Stimulated activated naive CD8-positive, alpha-beta T cell treated with anti-CD3 and anti-CD28 coated beads, Interleukin-15, amount 100 ng/mL, for 72 hours (primary cell): Measurements from ENCODE around the gene ID4.
A peak's percentile ranks its signal among the peaks of the same experiment; 100 is the strongest.

ENCODE experiments used
- ATAC-seq: fragments of 150-1000 bp; cut with Tn5 transposase; 2 replicates; pipeline ENCODE4 v1.10.0; 2021; ENCODE audit warnings: mild to moderate bottlenecking, moderate library complexity
- DNase-seq, 2 donors: peaks; one replicate each; pipeline ENCODE4 v3.0.0; 2021 to 2022
- H3K27ac Mint-ChIP-seq, 2 donors: one replicate each; pipeline ENCODE4 v1.8.0; 2022; ENCODE audit warnings: mild to moderate bottlenecking in 2 of 2, mixed read lengths in 2 of 2, moderate library complexity in 2 of 2
- H3K27me3 Mint-ChIP-seq: one replicate; pipeline ENCODE4 v1.8.0; 2022; ENCODE audit warnings: mixed read lengths
- H3K4me1 Mint-ChIP-seq: one replicate; pipeline ENCODE4 v1.8.0; 2022; ENCODE audit warnings: mild to moderate bottlenecking, mixed read lengths
- H3K4me3 Mint-ChIP-seq, 2 donors: one replicate each; pipeline ENCODE4 v1.8.0; 2022; ENCODE audit warnings: mild to moderate bottlenecking in 2 of 2, mixed read lengths in 2 of 2, moderate library complexity in 1 of 2
- H3K9me3 Mint-ChIP-seq, 2 donors: one replicate each; pipeline ENCODE4 v1.8.0; 2022; ENCODE audit warnings: mixed read lengths in 2 of 2

Gene ID4

GRCh38 chr6:19818805-19819204 is 18.4 kb upstream of the ID4 start:
- Mint-ChIP-seq H3K4me1 (no peaks in the 10 kb centered on the region), H3K27ac (no peak overlapping the region)
- ATAC-seq = no peak

GRCh38 chr6:19824058-19824807 is 12.9 kb upstream of the ID4 start:
- H3K4me1 Mint-ChIP-seq = no peaks in the 10 kb centered on the region
- H3K4me3 Mint-ChIP-seq = no peak overlapping the region
- H3K9me3 Mint-ChIP-seq = peaks cover 0 to 4% of the 10 kb centered on the region in 2 donors
- ATAC-seq (no peak), DNase-seq (no peak)
- no peaks in the 10 kb centered on the region for H3K27me3 Mint-ChIP-seq
- H3K27ac Mint-ChIP-seq = no peak overlapping the region

More at GRCh38 chr6:19818805-19819204, 18.4 kb upstream of the ID4 start:
- H3K27me3 Mint-ChIP-seq = no peaks in the 10 kb centered on the region
- no peak for DNase-seq
- no peak overlapping the region for H3K4me3 Mint-ChIP-seq
- peaks cover 0 to 13% of the 10 kb centered on the region in 2 donors for H3K9me3 Mint-ChIP-seq

DNA sequence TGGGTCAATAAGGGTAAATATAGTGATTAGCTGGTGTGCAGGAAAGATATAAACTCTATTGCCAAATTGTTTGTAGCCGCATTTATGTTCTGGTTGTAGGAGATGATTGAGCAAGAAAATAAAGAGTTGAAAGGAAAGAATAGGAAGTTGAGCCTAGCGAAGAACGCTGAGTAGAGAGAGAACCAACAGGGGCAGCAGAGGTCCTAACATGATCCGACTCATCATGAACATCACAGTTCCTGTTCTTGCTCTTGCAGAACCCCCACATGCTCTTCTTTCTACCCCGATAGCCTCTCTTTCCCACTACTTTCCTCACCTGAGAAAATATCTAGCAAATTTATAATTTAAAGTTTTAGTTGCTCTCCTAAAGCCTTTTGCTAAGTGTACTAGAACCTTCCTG is 9.9 kb upstream of the ID4 start:
- no peaks in the 10 kb centered on the region for H3K4me1 Mint-ChIP-seq
- no peak overlapping the region for H3K27ac Mint-ChIP-seq
- H3K27me3 Mint-ChIP-seq = no peaks in the 10 kb centered on the region
- H3K9me3 Mint-ChIP-seq = peaks cover 0 to 4% of the 10 kb centered on the region in 2 donors
- ATAC-seq = no peak
- no peak for DNase-seq
- no peak overlapping the region for H3K4me3 Mint-ChIP-seq

- DNase-seq = no peak
- no peak for ATAC-seq
- Mint-ChIP-seq H3K4me3 (no peak overlapping the region), H3K27ac (no peak overlapping the region), H3K9me3 (peaks cover 0 to 4% of the 10 kb centered on the region in 2 donors), H3K27me3 (no peaks in the 10 kb centered on the region), H3K4me1 (no peaks in the 10 kb centered on the region)
Measured at GRCh38 chr6:19827903-19828302, 9.3 kb upstream of the ID4 start.

DNA sequence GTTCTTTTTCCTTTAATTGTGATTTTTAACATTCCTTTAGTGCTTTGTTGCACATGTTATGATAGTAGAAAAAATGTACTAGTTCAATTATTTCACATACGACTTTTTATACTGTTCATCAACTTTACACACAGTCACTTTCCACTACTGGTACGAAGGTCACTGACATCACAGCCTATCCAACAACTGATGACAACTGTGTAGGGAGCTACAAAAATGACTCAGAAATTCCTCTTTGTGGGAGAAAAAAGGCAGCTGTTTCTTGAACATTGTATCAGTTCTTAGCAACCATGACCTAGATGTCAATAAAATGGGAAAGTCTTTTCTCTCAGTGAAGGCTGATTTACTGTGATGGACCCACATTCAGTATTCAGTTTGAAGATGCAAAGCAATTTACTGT is 7.0 kb upstream of the ID4 start:
- ATAC-seq (no peak), DNase-seq (no peak)
- H3K4me3 Mint-ChIP-seq = no peak overlapping the region

DNA sequence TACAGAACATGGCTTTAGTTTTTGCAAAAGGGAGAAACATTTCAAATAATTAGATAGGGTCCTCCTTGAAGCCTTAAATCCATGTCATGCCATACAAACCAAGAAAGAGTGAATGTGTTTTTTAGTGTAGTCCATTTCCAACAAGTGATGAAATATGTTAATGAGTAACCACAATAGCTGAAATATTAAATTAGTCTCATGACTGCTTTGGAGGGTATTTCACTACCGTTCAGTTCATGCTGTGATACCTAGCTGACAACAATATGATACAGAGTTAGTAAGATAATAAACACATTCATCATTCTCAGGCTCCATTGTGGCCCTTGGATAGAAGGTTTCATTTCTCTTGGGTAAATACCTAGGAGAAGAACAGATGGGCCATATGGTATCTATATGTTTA is 5.8 kb upstream of the ID4 start:
- peaks cover under 1% of the 10 kb centered on the region for H3K4me1 Mint-ChIP-seq
- H3K4me3 Mint-ChIP-seq = no peak overlapping the region
- H3K27me3 Mint-ChIP-seq = peaks cover 19% of the 10 kb centered on the region
- no peak for DNase-seq
- H3K9me3 Mint-ChIP-seq = peaks cover 0 to 4% of the 10 kb centered on the region in 2 donors
- H3K27ac Mint-ChIP-seq = no peak overlapping the region
- ATAC-seq = no peak

More for the DNA sequence above, 7.0 kb upstream of the ID4 start:
- no peaks in the 10 kb centered on the region for H3K4me1 Mint-ChIP-seq
- peaks cover 0 to 4% of the 10 kb centered on the region in 2 donors for H3K9me3 Mint-ChIP-seq
- peaks cover 7% of the 10 kb centered on the region for H3K27me3 Mint-ChIP-seq
- no peak overlapping the region for H3K27ac Mint-ChIP-seq

DNA sequence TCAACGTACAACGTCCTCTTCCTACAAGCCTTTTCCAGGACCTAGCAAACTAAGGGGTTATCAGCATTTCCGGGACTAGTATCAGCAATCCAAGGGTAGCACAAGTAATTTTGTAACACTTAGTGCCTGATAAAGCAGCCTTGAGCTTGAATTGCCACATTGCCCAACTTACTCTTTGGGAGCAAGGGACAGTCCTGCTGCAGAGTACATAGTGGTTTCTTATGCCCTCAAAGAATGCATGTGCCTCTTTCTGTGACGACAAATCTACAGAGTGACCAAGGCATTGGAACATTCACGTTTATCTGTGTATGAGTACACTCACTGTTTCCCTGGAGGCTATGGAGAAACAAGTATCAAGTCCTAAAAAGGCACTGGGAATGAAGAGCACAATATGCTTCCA is 3.2 kb upstream of the ID4 start:
- Mint-ChIP-seq H3K4me1 (peaks cover 11% of the 10 kb centered on the region), H3K4me3 (no peak overlapping the region), H3K27ac (no peak overlapping the region), H3K27me3 (peaks cover 39% of the 10 kb centered on the region), H3K9me3 (no peaks in the 10 kb centered on the region)
- ATAC-seq (no peak), DNase-seq (no peak)

DNA sequence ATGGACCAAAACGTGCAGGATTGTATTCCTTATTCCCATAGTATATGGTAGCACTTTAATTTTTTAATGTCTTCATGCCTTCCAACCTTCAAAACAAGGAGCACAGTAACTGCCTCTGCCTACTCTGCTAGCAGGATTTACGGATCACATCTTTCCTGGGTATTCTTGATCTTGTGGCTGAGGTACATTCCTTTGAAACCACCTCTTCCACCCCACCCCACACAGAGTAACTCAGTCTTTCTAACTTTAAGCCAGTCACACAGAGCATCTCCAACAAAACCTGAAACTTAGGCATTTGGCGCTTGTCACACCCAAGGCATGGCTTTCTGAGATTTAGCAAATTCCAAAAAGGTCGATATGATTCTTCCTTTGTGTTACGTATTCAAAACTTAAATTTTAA is 2.3 kb upstream of the ID4 start:
- peaks cover 14% of the 10 kb centered on the region for H3K4me1 Mint-ChIP-seq
- H3K9me3 Mint-ChIP-seq = no peaks in the 10 kb centered on the region
- no peak for ATAC-seq
- H3K4me3 Mint-ChIP-seq = no peak overlapping the region
- H3K27me3 Mint-ChIP-seq = peaks cover 48% of the 10 kb centered on the region
- no peak overlapping the region for H3K27ac Mint-ChIP-seq
- no peak for DNase-seq

DNA sequence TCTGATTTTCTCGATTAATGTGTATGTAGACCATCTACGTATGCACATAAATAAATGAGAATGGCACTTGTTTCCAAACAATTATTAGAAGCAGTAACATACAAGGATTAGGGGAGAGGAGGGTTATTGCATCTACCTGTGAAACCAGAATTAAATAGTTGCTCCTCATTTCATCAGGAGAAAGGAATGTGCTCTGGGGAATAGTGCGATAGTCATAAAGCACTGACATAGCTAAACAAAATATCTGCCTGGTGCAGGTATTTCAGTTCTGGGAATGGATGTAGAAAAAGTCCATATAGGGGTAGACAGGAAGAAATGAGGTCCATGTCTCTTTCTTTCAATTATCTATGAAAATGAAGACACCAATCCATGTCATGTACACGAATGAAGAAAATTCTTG is 1.6 kb upstream of the ID4 start:
- no peak for ATAC-seq
- peaks cover 14% of the 10 kb centered on the region for H3K4me1 Mint-ChIP-seq
- no peaks in the 10 kb centered on the region for H3K9me3 Mint-ChIP-seq
- H3K27me3 Mint-ChIP-seq = peaks cover 55% of the 10 kb centered on the region
- H3K27ac Mint-ChIP-seq = no peak overlapping the region
- no peak for DNase-seq
- no peak overlapping the region for H3K4me3 Mint-ChIP-seq

DNA sequence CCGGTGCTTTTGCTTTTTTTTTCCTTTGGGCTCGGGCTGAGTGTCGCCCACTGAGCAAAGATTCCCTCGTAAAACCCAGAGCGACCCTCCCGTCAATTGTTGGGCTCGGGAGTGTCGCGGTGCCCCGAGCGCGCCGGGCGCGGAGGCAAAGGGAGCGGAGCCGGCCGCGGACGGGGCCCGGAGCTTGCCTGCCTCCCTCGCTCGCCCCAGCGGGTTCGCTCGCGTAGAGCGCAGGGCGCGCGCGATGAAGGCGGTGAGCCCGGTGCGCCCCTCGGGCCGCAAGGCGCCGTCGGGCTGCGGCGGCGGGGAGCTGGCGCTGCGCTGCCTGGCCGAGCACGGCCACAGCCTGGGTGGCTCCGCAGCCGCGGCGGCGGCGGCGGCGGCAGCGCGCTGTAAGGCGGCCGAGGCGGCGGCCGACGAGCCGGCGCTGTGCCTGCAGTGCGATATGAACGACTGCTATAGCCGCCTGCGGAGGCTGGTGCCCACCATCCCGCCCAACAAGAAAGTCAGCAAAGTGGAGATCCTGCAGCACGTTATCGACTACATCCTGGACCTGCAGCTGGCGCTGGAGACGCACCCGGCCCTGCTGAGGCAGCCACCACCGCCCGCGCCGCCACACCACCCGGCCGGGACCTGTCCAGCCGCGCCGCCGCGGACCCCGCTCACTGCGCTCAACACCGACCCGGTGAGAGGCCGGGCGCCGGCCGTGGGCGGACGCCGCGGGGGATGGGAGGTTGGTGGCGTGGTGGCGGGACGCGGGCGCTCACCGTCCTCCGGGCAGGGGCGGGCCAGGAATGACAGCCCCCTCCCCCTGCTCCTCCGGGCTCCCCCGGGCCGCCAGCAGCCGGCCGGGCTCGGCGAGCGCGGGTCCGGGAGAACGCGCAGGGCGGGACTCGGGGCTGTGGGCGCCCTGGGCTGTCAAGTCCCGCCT is 606 bp downstream of the ID4 start:
- no peaks in the 10 kb centered on the region for H3K9me3 Mint-ChIP-seq
- H3K27me3 Mint-ChIP-seq = peaks cover 59% of the 10 kb centered on the region

DNA sequence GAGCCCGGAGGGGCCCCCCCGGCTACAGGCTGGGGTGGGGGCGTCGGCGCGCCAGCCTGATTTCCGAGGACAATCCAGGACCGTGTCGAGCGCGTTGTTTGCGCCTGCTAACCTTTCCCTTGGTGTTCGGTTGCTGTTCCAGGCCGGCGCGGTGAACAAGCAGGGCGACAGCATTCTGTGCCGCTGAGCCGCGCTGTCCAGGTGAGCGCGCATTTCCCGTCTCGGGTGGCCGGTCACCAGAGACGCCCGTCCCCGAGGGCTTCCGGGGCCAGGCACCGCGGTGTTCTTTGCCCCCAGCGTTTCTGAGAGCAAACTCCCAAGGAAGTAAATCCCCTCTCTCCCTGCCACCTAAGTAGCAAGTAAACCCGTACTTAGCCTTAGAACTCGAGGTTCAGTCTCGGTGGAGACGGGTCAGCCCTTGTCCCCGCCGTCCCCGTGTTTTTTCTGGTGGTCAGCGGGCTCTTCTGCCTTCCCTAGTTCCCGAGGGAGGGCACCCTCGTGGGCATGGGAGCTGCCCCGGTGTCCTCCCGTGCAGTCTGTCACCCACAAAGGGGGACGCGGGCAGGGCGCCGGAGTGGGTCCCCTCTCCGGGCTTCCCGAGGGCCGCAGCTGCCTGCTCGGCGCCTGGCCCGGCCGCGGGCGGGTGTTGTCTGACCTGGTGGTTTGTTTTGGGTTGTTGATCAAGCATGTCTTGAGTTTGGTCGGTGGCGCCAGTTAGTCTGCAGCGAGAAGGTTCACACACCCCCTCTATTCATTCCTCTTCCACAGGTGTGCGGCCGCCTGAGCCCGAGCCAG is 1.5 kb downstream of the ID4 start:
- peak in 1 of 2 donors; percentile 3 for DNase-seq
- Mint-ChIP-seq H3K27me3 (peaks cover 59% of the 10 kb centered on the region), H3K4me1 (peaks cover 14% of the 10 kb centered on the region), H3K9me3 (no peaks in the 10 kb centered on the region), H3K27ac (no peak overlapping the region), H3K4me3 (peak overlapping the region; percentile 1 to 49)
- ATAC-seq = peak; percentile 23

More for the DNA sequence above, 606 bp downstream of the ID4 start:
- peaks cover 14% of the 10 kb centered on the region for H3K4me1 Mint-ChIP-seq
- no peak overlapping the region for H3K4me3 Mint-ChIP-seq
- peak; percentile 33 for ATAC-seq
- no peak overlapping the region for H3K27ac Mint-ChIP-seq
- DNase-seq = no peak

GRCh38 chr6:19839237-19839546 is 2.0 kb downstream of the ID4 start:
- DNase-seq (no peak), ATAC-seq (no peak)
- H3K4me3 Mint-ChIP-seq = peak overlapping the region in 1 of 2 donors; percentile 1
- peaks cover 14% of the 10 kb centered on the region for H3K4me1 Mint-ChIP-seq
- H3K9me3 Mint-ChIP-seq = no peaks in the 10 kb centered on the region
- no peak overlapping the region for H3K27ac Mint-ChIP-seq
- H3K27me3 Mint-ChIP-seq = peaks cover 61% of the 10 kb centered on the region

GRCh38 chr6:19839788-19840187 is 2.6 kb downstream of the ID4 start:
- DNase-seq = no peak
- Mint-ChIP-seq H3K9me3 (no peaks in the 10 kb centered on the region), H3K4me3 (no peak overlapping the region), H3K27me3 (peaks cover 64% of the 10 kb centered on the region), H3K4me1 (peaks cover 14% of the 10 kb centered on the region), H3K27ac (no peak overlapping the region)
- ATAC-seq = no peak

DNA sequence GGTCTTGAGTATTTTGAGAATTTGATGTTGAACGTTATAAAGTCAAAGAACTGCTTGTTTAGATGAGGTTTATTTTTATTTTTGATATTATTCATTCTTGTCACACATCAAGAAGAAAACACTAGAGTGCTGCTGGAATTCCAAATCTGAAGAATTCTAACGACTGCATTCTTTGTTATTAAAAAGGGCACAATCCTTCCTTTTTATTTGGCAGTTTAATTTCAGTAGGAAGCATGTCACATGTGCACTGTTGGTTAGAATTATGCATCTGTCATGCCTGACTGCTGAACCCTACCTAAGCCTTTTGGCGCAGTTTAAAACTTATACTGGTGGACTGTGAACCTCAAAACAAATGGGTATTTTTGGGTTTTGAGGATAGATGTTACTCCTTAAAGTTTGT is 4.0 kb downstream of the ID4 start:
- Mint-ChIP-seq H3K9me3 (no peaks in the 10 kb centered on the region), H3K27me3 (peaks cover 60% of the 10 kb centered on the region), H3K4me3 (no peak overlapping the region), H3K4me1 (peaks cover 14% of the 10 kb centered on the region), H3K27ac (no peak overlapping the region)
- ATAC-seq (no peak), DNase-seq (no peak)

DNA sequence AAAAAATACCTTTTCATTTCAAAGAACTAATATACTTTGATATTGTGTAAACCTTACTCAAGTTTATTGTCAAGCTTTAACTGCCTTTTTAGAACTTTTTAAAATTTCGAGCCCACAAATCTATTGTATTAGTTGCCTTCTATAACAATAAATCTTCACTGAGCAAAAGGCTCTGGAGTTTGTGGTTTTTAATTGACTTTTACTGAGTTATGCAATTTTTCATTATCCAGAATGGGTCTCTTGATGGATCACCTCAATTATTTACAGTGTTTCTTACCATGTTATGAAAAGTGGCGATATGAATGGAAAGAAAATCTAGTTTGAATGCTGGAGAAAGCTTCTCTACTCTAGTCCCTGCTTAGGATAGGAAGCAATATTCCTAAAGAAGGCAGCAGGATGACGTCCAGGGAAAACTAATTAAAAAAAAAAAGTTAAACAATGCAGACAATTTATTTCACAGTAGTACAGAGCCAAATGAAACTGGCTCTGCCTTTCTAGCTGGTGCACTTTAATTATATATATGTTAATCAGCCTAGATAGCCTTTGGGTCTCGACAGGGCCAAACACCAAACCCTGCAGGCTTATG is 5.0 kb downstream of the ID4 start:
- Mint-ChIP-seq H3K9me3 (no peaks in the 10 kb centered on the region), H3K4me1 (peaks cover 9% of the 10 kb centered on the region), H3K4me3 (no peak overlapping the region), H3K27me3 (peaks cover 51% of the 10 kb centered on the region), H3K27ac (no peak overlapping the region)
- no peak for DNase-seq
- no peak for ATAC-seq
